Testis (tissue), 2 donors: Measurements from ENCODE around the gene FITM1.

Experiments
- CTCF ChIP-seq, 3 experiments: fragments of 450-650 bp in 2 of 3; fragments of 200-600 bp in 1 of 3; sonication (generic) in 1 of 3; IDR thresholded peaks; one replicate each; pipeline ENCODE4 v1.5.1; 2016 to 2019; ENCODE audit warnings: antibody characterized with exemption in 3 of 3, mild to moderate bottlenecking in 2 of 3, moderate library complexity in 1 of 3
- POLR2A ChIP-seq: fragments of 450-650 bp; IDR thresholded peaks from one replicate; pipeline ENCODE4 v1.6.1; 2017; ENCODE audit warnings: antibody characterized with exemption, mild to moderate bottlenecking, moderate library complexity

DNA sequence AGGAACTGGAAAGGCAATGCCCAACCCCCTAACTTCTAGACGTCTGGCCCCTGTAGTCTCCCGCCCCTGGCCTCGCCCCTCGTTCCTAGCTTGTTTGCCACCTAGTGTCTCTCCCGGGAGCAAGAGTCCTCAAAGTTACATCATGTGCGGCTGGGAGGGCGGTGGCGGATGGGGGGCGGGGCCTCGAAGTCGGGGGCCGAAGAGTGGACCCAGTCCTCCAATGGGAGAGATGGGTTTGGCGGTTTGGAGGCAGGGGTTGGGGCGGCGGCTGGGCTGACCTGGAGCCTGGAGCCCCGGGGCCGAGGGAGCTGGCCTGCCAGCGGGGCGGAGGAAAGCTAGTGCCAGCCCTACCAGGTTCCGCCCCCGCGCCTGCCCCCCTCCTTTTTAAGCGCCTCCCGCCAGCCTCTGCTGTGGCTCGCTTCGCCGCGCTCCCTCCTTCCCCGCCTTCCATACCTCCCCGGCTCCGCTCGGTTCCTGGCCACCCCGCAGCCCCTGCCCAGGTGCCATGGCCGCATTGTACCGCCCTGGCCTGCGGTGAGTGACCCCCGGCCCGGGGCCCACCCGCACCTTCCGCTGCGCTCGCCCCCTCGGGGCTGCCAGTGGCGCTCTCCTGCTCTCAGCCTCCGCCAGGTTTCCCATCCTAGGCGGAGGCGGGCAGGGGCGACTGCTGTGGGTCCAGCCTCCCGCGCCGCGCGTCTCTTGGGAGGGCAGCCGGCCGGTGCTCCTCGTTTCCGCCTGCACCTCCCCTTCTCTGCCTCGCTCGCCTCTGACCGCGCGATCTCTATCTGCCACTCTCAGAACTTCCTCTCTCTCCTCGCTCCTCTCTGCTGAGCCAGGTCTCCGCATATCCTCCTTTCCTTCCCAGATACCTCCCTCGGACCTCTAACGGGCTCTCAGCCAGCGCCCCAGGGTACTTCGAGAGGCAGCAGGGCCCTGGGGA lies 36.3 kb upstream of the FITM1 start, which contains the start of gene PCK2:
- TF ChIP-seq CTCF (IDR thresholded peaks at IDR 0.05) (no peak), POLR2A (no peak)
